A549 (cell line): ENCODE measurements around the gene CGB3. TPM values are rescaled to one million over a fixed set of nuclear protein-coding genes. Genes with fewer than 3 reads are reported as not detected.

ENCODE experiments used
- ATAC-seq, 2 experiments: fragments of 200-7000 bp in 1 of 2; fragments of >200 bp in 1 of 2; cut with Nextera tagmentation in 1 of 2; cut with Tn5 transposase in 1 of 2; 3 replicates each; pipeline versions ENCODE4 v1.8.0 to v1.9.1; 2018 to 2020; ENCODE audit warnings: mild to moderate bottlenecking in 1 of 2, moderate library complexity in 1 of 2
- CTCF ChIA-PET: fragments of 300-600 bp; sonication (Branson Sonifier 250); formaldehyde crosslinking; extraction: SDS; loops from one replicate; lab custom pipeline; 2021; ENCODE audit warnings: antibody characterized with exemption, inconsistent platforms; lab: Yijun Ruan, JAX
- POLR2A ChIA-PET: fragments of 350-600 bp; formaldehyde crosslinking; extraction: SDS; loops from one replicate; lab custom pipeline; 2021; ENCODE audit warnings: antibody characterized with exemption, inconsistent platforms; lab: Yijun Ruan, JAX
- DNase-seq, 2 experiments: peaks; one replicate each; pipeline versions ENCODE4 v3.0.0 to v3.0.0-alpha.2; 2011 to 2016; ENCODE audit warnings: low read depth in 1 of 2, low spot score in 1 of 2
- FAIRE-seq: peaks from 2 replicates; lab custom pipeline; 2011; peaks lifted over from hg19 to GRCh38; lab: Jason Lieb, UNC
- H3K27ac ChIP-seq, 2 experiments: fragments of >200 bp; sonication (Bioruptor Twin); formaldehyde crosslinking; 3 replicates each; pipeline ENCODE4 v1.5.1; 2016 to 2017
- H3K4me1 ChIP-seq: fragments of >200 bp; sonication (Bioruptor Twin); formaldehyde crosslinking; 3 replicates; pipeline ENCODE4 v1.6.1; 2016
- H3K4me2 ChIP-seq: fragments of >200 bp; sonication (Bioruptor Twin); formaldehyde crosslinking; 3 replicates; pipeline ENCODE4 v1.6.1; 2016
- H3K4me3 ChIP-seq: fragments of >200 bp; sonication (Bioruptor Twin); formaldehyde crosslinking; 3 replicates; pipeline ENCODE4 v1.5.1; 2016
- H3K9me3 ChIP-seq: fragments of >200 bp; sonication (Bioruptor Twin); formaldehyde crosslinking; 3 replicates; pipeline ENCODE4 v1.6.1; 2016
- BHLHE40 ChIP-seq: IDR thresholded peaks from 2 replicates; pipeline ENCODE4 v1.6.1; 2012; ENCODE audit warnings: low read depth, low read length, inconsistent platforms
- EHF ChIP-seq: fragments of 250-450 bp; sonication (Bioruptor Pico); IDR thresholded peaks from 2 replicates; pipeline ENCODE4 v1.5.0; 2020; ENCODE audit warnings: mild to moderate bottlenecking
- EP300 ChIP-seq, 2 experiments: fragments of >200 bp; sonication (Bioruptor Twin); formaldehyde crosslinking; IDR thresholded peaks; 2 replicates in 1 of 2; 3 replicates in 1 of 2; pipeline ENCODE4 v1.6.1; 2016 to 2017
- FOXS1 ChIP-seq: fragments of 250-450 bp; sonication (Bioruptor Pico); IDR thresholded peaks from 2 replicates; pipeline ENCODE4 v1.5.0; 2020; ENCODE audit warnings: mild to moderate bottlenecking, moderate library complexity
- HOXA7 ChIP-seq: fragments of 250-450 bp; sonication (Bioruptor Pico); IDR thresholded peaks from 2 replicates; pipeline ENCODE4 v1.5.0; 2020; ENCODE audit warnings: mild to moderate bottlenecking, moderate library complexity
- HOXB13 ChIP-seq: fragments of 250-450 bp; sonication (Bioruptor Pico); IDR thresholded peaks from 2 replicates; pipeline ENCODE4 v1.5.0; 2020; ENCODE audit warnings: low read depth, mild to moderate bottlenecking, moderate library complexity
- KDM5A ChIP-seq: fragments of 200-600 bp; sonication (generic); IDR thresholded peaks from 2 replicates; pipeline ENCODE4 v1.6.1; 2016; ENCODE audit warnings: antibody characterized with exemption, mild to moderate bottlenecking
- MAZ ChIP-seq: fragments of 150-350 bp; IDR thresholded peaks from 2 replicates; pipeline ENCODE4 v1.6.1; 2014; ENCODE audit warnings: antibody characterized with exemption, low read depth, low read length, borderline replicate concordance
- MYC ChIP-seq: IDR thresholded peaks from 2 replicates; pipeline ENCODE4 v1.6.1; 2012; ENCODE audit warnings: mild to moderate bottlenecking, inconsistent platforms, low read length, improper control_type of control experiment, borderline replicate concordance
- NPAS2 ChIP-seq: fragments of 250-450 bp; sonication (Bioruptor Pico); IDR thresholded peaks from 2 replicates; pipeline ENCODE4 v1.8.0; 2022; ENCODE audit warnings: mild to moderate bottlenecking, moderate library complexity, borderline replicate concordance
- NR3C1 ChIP-seq: fragments of >200 bp; sonication (Bioruptor Twin); formaldehyde crosslinking; IDR thresholded peaks from 3 replicates; pipeline ENCODE4 v1.6.1; 2017
- POLR2A ChIP-seq: IDR thresholded peaks from 2 replicates; pipeline ENCODE4 v1.6.1; 2012; ENCODE audit warnings: mild to moderate bottlenecking, low read length
- TFCP2L1 ChIP-seq: fragments of 250-450 bp; sonication (Bioruptor Pico); IDR thresholded peaks from 2 replicates; pipeline ENCODE4 v1.5.0; 2021; ENCODE audit warnings: mild to moderate bottlenecking
- ZC3H11A ChIP-seq: fragments of 450-650 bp; IDR thresholded peaks from 2 replicates; pipeline ENCODE4 v1.6.1; 2014; ENCODE audit warnings: antibody characterized with exemption, mild to moderate bottlenecking
- ZNF302 ChIP-seq: fragments of 250-450 bp; sonication (Bioruptor Pico); IDR thresholded peaks from 2 replicates; pipeline ENCODE4 v1.9.0; 2021; ENCODE audit warnings: inconsistent platforms, mild to moderate bottlenecking, moderate library complexity
- WGBS: methylation state at CpG from one replicate; pipeline ENCODE4 v1.1.6; 2017; ENCODE audit errors: missing lambda C conversion rate; 5-methylcytosine and 5-hydroxymethylcytosine counted together
- polyA plus RNA-seq, 4 experiments: library from polyadenylated mRNA; depleted of rRNA in 3 of 4; stranded (reverse); fragments of >200 nt; fragmentation: RNase III in 1 of 4; extraction: RNeasy Plus Mini Kit Qiagen cat#74134 plus additional on column Dnase treatment in 1 of 4; gene quantifications; 2 replicates in 3 of 4; 3 replicates in 1 of 4; pipeline ENCODE4 v1.2.3, GENCODE V29; 2011 to 2017
- TF ChIP-seq, protein P1 (sequence below): fragments of 150-350 bp; IDR thresholded peaks from 2 replicates; pipeline ENCODE4 v1.6.1; 2014; ENCODE audit warnings: low read depth, mild to moderate bottlenecking, low read length
- TF ChIP-seq, protein P2 (sequence below): fragments of 450-650 bp; IDR thresholded peaks from 2 replicates; pipeline ENCODE4 v1.6.1; 2014; ENCODE audit warnings: antibody characterized with exemption
- TF ChIP-seq, protein P3 (sequence below): fragments of >200 bp; sonication (Bioruptor Twin); formaldehyde crosslinking; IDR thresholded peaks from 3 replicates; pipeline ENCODE4 v1.5.1; 2016
- TF ChIP-seq, protein P4 (sequence below): IDR thresholded peaks from 2 replicates; pipeline ENCODE4 v1.6.1; 2012; ENCODE audit warnings: low read depth, borderline replicate concordance

Gene CGB3
- polyA plus RNA-seq, 2 of the 4 experiments (the other 2 are of a cell fraction), result 0.13 TPM; not detected in 1

DNA sequence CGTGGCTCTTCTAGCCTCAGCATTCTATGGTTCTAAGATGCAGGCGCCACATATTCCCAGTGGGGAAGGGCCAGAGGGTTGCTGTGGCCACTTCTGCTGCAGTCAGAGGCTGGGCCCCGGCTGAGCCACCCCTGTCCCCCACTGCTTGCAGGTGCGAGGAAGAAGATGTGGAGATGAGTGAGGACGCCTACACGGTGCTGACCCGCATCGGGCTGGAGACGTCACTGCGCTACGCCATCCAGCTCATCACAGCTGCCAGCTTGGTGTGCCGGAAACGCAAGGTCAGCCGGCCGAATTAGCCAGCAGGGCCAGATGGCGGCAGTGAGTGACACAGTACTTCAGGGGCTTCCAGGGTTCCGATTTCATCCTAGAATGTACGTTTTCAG lies 9.3 kb downstream of the CGB3 start:
- H3K4me3 ChIP-seq, result no peak overlapping the region
- H3K4me2 ChIP-seq, result no peak overlapping the region
- POLR2A ChIA-PET, result no interaction called here
- CTCF ChIA-PET, result interaction anchor here (1.5 to 21.8 kb wide), 4 partner anchors 19 to 60 kb away, joined by 3 to 408 read pairs (median 8); partner anchors contain the start of genes GYS1 and RUVBL2
- H3K9me3 ChIP-seq, result no peaks in the 10 kb centered on the region
- H3K27ac ChIP-seq, result no peak overlapping the region
- WGBS, result 88% methylated on average over 18 of the region's 18 CpGs
- FAIRE-seq (no peak), ATAC-seq (no peak), DNase-seq (no peak)
- peaks cover 14% of the 10 kb centered on the region; the same call in 2 of the 3 replicates for H3K4me1 ChIP-seq
- TF ChIP-seq, protein P1, sequence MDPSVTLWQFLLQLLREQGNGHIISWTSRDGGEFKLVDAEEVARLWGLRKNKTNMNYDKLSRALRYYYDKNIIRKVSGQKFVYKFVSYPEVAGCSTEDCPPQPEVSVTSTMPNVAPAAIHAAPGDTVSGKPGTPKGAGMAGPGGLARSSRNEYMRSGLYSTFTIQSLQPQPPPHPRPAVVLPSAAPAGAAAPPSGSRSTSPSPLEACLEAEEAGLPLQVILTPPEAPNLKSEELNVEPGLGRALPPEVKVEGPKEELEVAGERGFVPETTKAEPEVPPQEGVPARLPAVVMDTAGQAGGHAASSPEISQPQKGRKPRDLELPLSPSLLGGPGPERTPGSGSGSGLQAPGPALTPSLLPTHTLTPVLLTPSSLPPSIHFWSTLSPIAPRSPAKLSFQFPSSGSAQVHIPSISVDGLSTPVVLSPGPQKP, result no peak
- TF ChIP-seq, protein P2, sequence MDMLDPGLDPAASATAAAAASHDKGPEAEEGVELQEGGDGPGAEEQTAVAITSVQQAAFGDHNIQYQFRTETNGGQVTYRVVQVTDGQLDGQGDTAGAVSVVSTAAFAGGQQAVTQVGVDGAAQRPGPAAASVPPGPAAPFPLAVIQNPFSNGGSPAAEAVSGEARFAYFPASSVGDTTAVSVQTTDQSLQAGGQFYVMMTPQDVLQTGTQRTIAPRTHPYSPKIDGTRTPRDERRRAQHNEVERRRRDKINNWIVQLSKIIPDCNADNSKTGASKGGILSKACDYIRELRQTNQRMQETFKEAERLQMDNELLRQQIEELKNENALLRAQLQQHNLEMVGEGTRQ, result no peak
- TF ChIP-seq NR3C1 (no peak), EHF (CRISPR knock-in tag) (no peak), FOXS1 (CRISPR knock-in tag) (no peak), MAZ (no peak), BHLHE40 (no peak)
- TF ChIP-seq, protein P3, sequence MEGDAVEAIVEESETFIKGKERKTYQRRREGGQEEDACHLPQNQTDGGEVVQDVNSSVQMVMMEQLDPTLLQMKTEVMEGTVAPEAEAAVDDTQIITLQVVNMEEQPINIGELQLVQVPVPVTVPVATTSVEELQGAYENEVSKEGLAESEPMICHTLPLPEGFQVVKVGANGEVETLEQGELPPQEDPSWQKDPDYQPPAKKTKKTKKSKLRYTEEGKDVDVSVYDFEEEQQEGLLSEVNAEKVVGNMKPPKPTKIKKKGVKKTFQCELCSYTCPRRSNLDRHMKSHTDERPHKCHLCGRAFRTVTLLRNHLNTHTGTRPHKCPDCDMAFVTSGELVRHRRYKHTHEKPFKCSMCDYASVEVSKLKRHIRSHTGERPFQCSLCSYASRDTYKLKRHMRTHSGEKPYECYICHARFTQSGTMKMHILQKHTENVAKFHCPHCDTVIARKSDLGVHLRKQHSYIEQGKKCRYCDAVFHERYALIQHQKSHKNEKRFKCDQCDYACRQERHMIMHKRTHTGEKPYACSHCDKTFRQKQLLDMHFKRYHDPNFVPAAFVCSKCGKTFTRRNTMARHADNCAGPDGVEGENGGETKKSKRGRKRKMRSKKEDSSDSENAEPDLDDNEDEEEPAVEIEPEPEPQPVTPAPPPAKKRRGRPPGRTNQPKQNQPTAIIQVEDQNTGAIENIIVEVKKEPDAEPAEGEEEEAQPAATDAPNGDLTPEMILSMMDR, result no peak

DNA sequence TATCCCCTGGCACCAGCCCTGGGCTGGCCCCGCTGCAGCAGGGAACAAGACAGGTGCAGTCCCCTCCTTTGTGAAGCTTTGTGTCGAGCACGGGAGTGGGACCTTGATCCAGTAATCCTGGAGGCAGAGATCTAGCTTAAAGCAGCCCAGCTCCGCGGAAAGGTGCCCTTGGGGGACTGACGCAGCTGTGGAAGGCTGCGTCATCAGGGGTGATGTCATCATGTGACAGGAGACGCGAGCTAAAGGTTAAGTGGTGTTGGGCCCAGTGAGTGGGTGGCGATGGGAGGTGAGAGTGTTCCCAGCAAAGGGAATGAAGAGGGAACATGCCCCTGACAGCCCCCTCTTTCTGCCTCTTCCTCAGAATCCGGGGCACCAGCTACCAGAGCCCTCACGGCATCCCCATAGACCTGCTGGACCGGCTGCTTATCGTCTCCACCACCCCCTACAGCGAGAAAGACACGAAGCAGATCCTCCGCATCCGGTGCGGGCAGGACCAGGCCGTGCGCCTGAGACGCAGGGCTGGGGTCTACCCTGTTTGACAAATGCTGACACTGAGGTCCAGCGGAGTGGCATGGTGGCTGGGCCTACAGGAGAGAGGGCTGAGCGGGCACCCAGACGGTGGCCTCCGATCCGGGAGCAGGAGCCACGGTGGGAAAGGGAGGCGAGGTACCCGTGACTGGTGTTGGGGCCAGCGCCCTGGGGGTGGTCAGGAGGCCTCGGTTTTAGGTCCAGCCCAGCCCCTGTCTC lies 9.8 kb downstream of the CGB3 start:
- POLR2A ChIA-PET, result no interaction called here
- 92% methylated on average over 32 of the region's 32 CpGs for WGBS
- TF ChIP-seq, protein P2, result no peak
- no peak for TF ChIP-seq ZC3H11A
- no peak for TF ChIP-seq ZNF302 (CRISPR knock-in tag)
- no peak for TF ChIP-seq NPAS2 (CRISPR knock-in tag)
- no peak for TF ChIP-seq POLR2A
- no peak for TF ChIP-seq EP300 (IDR thresholded peaks at IDR 0.05)
- no peak for TF ChIP-seq KDM5A
- no peak for TF ChIP-seq HOXB13
- no peak for TF ChIP-seq HOXA7 (CRISPR knock-in tag)
- TF ChIP-seq FOXS1 (CRISPR knock-in tag), result no peak
- no peak for TF ChIP-seq MYC
- no peak for TF ChIP-seq TFCP2L1 (CRISPR knock-in tag)
- TF ChIP-seq, protein P4, sequence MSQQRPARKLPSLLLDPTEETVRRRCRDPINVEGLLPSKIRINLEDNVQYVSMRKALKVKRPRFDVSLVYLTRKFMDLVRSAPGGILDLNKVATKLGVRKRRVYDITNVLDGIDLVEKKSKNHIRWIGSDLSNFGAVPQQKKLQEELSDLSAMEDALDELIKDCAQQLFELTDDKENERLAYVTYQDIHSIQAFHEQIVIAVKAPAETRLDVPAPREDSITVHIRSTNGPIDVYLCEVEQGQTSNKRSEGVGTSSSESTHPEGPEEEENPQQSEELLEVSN, result no peak
- Histone ChIP-seq H3K4me3 (no peak overlapping the region), H3K4me1 (peaks cover 10% of the 10 kb centered on the region; the same call in 2 of the 3 replicates), H3K4me2 (no peak overlapping the region), H3K27ac (no peak overlapping the region), H3K9me3 (no peaks in the 10 kb centered on the region)
- DNase-seq (no peak), FAIRE-seq (no peak), ATAC-seq (no peak)
- CTCF ChIA-PET, result interaction anchor here (1.2 to 21.8 kb wide), 8 partner anchors 10 to 74 kb away, joined by 3 to 408 read pairs (median 4); partner anchors contain the start of genes GYS1 and RUVBL2
